Activated T-cell treated with anti-CD3 and anti-CD28 coated beads, Interleukin-2, amount 50 U/mL, for 1 hour (primary cell): ENCODE measurements around the gene TUBB4B.

Experiments
- DNase-seq: peaks from one replicate; pipeline ENCODE4 v3.0.0-alpha.2; 2020

The TUBB4B gene

DNA sequence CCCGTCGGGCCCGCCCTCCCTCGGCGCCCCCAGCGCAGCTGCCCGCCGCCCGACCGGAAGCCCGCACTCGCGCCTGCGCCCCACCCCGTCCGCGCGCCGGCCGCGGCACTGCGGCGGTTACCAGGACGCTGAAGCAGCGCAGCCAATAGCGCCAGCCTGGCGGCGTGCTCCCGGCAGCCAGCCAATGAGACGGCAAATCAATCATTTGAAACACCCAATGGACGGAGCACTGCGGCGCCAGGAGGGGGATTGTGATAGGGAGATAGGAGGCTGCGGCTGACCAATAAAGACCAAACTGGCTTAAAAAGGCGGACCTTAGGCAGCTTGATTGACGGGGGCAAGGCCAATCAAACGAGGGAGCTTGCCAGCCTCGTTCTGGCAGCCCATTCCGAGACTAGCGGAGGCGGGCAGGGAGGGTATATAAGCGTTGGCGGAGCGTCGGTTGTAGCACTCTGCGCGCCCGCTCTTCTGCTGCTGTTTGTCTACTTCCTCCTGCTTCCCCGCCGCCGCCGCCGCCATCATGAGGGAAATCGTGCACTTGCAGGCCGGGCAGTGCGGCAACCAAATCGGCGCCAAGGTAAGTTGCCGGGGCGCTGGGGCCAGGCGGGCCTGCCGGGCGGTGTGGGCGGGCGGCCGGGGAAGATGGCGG is at the start of gene TUBB4B:
TSS of gene TUBB4B (plus strand) at position 447 of the 649 bp plus-strand sequence. CDS start at position 521, 74 bp downstream.
- peak; percentile 95 for DNase-seq

DNA sequence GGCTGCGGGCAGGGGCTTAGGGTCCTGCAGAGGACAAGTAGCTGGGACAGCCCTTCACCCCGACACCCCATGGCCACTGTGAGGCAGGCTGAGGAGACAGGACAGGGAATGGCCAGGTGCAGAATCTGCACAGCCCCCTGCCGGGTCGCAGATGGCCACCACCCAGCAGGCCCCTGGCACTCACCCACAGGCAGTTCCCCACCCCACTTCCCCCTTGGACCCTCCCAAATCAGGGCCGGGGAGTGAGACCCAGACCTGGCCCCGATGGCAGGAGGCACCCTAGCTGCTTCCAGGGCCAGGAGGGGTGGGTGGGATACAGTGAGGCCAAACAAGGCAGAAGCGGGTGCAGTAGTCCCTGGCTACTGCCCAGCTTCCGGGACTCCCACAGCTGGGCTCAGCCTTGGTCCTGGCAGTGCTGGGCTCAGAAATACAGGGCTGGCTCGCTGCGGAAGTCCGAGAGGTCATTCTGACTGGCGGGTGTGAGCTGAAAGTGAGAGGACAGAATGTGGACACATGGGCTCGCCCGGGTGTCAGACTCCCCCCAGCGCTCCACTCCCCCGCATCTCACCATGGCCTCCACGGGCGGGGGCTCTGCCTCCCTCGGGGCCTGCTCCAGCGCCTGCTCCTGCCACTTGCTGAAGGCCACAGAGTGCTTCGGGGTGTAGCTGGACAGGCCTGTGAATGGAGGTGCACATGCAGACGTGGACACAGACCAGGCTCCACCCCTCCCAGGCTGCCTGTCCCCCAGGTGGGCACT is 49.2 kb upstream of the TUBB4B start:
- DNase-seq, result no peak

DNA sequence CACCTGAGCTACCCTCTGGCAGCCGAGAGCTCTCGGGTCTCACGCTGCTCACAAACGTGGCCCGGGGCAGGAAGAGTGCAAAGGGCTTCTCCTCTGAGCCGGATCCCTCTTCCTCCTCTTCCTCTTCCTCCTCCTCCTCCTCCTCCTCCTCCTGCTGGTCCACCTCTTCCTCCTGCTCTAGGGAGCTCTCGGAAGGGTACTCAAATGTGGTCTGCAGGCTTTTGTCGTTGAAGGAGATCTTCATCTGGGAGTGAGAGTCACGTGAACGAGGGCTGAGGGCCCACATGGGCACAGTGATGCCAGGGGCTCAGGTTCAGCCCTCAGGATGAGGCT is 48.7 kb upstream of the TUBB4B start:
- DNase-seq, result no peak

DNA sequence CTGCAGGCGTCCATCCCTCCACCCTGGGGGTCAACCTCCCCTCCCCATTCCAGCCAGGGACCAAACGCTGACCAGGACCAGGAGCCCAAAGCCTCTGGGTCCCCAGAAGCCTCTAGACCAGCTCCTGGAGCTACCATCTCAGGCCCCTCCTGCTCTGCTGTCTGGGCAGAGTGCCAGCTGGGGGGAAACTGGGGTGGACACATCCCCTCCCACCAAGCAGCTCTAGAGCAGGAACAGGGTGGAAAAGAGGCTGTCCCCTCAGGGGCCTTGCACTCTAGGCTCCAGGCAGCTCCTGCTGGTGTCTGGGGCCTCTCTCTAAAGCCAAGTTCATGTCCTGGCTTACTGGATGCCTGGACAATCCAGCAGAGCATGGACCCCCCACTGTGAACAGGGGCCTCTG is 48.2 kb upstream of the TUBB4B start:
- DNase-seq, result no peak

DNA sequence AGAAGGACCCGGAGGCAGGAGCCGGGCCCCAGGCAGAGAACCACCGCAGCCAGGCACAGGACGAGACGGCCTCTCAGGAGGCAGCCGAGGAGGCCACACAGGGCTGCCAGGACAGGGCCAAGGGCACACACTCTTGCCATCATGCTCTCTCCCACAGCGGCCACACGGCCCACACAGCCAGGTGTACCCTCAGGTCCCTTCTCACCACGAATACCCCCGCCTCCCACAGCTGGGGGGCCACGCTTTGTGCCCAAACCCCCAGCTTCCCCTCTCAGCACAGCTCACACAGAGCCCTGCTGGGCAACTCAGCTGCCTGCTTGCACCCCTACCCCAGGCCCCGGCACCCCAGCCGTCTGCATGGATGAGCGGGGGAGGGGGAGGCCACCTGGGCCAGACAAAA is 47.3 kb upstream of the TUBB4B start:
- no peak for DNase-seq

DNA sequence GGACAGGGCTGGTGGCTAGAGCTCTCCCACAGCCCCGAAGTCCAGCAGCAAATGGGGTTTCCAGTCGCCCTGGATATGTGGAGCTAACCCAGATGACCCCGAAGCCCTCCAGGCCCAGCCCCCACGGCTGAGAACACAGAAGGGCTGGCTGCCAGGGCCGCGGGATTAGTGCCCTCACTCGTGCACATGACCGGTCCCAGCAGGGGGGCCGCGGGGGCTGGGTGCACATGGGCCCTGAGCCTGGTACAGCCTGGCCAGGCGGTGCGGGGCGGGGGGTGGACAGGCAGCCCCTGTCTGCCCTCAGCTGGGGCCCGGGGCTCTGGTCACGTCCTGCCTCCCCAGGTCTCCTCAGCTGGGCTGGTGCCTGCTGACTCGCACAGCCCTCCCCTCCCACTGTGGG is 46.7 kb upstream of the TUBB4B start:
- DNase-seq, result no peak

DNA sequence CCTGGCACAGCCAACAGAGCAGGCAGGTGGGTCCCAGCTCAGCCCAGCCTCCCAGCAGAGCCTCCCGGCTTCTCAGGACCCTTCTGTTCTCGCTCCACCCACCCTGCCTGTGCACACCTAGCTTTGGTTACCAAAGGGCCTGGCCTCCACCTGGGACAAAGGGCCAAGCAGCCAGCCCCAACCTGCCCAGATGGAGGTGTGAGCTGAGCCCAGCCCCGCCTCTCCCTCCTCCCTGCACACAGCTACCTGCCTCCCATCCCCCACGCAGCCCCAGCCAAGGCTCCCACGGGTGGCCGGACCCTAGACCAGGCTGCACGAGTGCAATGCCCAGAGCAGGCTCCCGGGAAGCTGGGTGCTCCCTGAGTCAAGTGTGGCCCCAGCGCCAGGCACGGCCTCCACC is 46.2 kb upstream of the TUBB4B start:
- DNase-seq, result no peak

DNA sequence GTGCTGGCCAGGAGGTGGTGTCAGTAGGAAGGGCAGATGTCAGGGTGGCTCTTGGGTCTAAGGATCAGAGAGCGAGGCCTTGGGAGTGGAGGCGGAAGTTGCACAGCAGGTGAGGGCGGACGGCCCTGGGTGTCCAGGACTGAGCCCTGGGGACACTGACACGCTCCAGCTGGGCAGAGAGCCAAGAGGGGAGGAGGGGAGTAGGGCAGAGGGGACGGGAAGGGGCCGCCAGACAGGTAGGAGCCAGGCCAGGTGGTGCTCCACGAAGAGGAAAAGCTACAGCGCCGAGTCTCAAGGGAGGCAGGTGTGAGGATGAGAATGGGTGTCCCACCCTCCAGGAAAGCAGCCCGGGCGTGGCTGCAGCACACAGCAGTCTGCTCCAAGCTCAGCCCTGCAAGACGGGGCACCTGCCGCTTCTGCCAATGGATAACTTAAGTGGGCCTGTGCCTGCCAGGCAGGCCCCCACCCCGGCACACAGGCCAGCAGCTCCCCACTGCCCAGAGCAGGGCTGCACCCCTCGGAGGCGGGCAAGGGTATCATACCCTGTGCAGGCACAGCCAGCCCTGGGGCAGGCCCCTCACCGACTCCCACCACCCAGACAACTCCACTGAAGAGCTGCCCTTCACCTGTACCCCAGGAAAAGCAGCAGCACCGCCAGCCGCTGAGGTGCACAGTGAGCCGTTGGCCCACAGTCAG is 45.4 kb upstream of the TUBB4B start:
- DNase-seq, result no peak

DNA sequence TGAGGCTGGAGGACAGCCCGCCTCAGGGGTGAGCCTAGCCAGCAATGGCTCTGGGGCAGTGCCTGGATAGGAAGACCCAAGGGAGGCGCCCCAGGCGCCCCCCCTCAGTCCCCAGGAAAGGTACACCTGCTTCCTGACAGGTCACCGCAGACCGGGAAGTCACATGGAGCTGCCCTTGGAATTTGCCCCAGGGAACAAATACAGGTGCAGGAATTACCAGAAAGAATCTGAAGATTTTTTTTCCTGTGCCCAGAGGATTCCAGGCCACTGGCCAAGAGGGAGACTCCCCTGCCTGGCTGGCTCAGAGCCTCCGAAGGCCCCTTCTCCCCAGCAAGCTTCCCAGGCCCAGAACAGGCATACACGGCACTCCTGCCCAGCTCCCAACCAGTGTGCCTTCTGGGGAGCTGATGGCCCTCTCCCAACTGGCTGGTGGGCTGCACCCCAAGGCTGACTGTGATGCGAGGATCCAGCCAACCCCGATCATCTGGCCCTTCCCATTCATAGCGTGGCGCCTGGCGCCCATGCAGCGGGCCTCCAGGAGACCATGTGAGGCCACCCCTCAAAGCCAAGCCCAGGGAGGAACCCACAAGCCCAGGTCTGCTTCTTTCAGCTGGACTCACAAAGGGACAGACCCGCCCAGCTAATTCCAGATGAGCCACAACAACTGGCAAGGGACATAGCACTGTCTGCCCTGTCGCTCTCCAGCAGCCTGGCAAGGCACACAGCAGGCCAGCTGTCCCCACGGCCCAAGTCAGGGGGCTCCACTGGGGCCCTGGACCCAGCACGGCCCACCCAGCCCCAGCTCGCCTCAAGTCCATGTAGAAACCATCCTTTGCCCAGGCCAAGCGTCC is 42.8 kb upstream of the TUBB4B start:
- no peak for DNase-seq

DNA sequence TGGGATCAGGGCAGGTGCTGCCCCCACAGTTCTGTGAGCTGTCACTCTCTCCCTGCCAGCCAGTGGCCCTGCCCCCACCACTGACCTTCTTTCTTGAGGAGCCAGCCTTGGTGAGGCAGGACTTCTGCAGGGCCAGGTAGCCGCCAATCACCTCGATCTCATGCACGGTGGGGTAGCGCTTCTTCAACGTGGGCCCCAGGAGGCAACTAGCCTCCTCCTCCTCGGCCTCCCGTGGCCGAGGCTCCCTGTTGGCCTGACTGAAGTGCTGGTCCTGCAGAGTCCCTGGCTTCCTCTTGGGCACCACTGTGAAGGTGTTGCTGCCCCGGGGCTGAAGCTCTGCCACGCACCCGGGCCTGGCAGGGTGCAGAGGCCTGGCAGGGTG is 42.2 kb upstream of the TUBB4B start:
- DNase-seq, result no peak

DNA sequence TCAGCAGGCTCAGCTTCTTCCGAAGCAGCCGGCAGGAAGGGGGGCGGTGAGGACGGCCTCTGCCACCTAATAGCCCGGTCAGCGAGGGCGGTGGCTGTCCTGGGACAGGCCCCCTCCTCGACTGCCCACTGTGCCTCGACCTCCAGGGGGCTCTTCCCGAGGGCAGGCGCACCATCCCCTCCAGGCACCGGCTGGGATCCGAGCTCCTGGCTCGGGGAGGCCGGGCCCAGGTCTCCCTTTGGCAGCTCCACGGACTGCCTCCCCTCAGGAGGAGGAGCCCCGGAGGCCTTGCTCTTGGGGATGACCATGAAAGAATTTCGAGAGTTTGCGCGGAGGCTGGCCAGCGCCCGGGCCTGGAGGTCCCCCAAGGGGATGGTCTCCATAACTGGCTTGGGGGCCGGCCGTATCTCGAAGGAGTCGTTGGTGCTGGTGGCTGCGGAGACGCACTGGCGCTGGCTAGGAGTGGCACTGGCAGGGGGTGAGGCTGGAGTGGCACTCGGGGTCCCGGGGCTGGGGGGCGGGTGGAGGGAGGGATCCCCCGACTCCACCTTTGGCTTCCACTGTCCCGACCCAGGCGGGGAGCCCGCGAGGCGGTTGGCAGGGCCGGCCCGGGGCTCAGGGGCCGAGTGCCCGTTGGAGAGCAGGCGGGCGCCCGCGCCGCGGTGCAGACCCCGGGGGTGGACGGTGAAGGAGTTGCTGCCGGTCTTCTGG is 41.5 kb upstream of the TUBB4B start:
- DNase-seq, result no peak

DNA sequence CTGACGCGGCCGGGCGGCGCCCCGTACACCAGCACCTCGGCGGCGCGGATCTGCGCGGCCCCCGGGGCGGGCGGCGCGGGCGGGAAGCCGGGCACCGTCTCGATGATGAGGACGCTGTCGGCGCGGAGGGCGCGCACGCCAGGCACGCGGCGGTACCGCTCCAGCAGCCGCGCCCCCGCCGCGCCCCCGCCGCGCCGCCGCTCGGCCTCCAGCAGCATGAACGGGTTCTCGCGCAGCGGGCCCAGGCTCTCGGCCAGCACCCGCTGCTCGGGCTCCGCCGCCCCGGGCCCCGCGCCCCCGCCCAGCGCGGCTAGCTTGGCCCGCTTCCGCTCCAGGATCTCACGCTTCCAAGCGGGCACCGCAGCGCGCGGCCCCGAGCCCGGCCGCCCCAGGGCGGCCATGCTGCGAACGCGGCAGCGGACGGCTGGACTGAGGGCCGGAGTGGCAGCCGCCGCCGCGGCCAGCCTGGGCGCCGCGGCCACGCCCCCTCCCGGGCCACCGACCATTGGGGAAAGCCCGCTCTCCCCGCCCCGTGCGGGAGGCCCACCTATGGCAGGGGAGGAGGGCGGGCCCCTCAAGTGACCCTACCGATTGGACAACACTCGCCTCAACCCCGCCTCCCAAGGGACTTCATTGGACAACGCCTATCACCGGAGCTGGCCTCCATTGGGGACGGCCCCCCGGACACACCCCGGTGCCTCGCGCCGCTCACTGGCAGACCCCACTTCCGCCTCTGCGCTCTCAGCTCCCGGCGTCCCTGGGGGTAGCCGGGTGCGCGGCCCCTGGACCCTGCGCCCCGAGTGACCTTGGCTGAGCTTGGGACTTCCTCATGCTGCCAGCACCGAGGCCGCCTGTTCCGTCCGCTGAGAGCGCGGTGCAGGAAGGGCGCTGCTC is 40.5 kb upstream of the TUBB4B start, which contains the start of gene TPRN:
TSS of gene TPRN (minus strand) at position 431 of the 894 bp plus-strand sequence. CDS start at position 401, 30 bp downstream.
- DNase-seq, result peak; percentile 96

DNA sequence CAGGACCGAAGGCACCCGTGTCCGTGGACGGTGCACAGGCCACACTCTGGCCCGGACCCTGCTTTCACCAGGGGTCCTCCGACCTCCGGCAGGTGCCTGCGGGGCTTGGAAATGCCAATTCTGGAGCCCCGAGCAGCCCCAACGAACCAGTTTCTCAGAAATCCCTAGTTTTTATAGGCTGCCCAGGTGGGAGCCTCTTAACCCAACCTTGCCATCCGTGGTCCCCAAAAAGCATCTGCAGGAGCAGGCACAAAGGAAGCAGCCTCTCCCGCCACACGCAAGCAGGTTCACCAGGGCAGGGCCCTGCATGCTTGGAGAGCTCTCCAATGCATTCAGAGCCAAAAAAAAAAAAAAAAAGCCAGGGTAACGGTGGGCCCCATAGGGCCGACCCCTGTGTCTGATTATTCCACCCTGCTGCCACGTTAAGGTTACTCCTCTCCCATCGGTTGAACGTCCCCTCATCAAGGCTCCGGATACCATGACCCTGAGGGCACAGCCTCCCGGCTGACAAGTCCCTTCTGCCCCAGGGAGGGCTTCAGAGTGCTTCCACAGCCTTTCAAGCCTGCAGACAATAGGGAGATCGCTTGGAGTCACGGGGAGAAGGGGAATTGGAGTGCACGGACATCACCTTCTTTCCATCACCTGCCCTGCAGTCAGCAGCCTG is 39.8 kb upstream of the TUBB4B start:
- DNase-seq, result no peak

DNA sequence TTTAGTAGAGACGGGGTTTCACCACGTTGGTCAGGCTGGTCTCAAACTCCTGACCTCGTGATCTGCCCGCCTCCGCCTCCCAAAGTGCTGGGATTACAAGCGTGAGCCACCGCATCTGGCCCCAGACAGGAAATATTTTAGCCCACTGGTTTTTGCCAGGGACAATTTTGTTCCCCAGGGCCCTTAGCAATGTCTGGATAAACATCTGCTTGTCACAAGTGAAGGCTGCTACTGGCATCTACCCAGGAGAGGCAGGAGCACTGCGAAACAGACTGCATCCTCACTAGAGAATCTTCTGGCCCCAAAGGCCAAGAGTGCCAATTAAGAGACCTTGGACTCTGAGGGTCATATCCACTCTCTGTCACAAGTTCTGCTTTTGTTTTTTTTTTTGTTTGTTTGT is 38.1 kb upstream of the TUBB4B start:
- DNase-seq, result no peak

DNA sequence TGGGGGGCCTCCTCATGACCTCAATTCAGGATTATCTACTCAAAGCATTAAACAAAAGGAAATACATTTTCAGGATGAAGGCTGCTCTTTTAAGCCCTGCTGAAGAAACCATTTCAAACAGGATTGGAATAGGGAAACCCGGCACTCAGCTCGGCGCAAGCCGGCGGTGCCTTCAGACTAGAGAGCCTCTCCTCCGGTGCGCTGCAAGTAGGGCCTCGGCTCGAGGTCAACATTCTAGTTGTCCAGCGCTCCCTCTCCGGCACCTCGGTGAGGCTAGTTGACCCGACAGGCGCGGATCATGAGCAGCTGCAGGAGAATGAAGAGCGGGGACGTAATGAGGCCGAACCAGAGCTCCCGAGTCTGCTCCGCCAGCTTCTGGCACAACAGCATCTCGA is 36.4 kb upstream of the TUBB4B start:
- DNase-seq, result no peak

DNA sequence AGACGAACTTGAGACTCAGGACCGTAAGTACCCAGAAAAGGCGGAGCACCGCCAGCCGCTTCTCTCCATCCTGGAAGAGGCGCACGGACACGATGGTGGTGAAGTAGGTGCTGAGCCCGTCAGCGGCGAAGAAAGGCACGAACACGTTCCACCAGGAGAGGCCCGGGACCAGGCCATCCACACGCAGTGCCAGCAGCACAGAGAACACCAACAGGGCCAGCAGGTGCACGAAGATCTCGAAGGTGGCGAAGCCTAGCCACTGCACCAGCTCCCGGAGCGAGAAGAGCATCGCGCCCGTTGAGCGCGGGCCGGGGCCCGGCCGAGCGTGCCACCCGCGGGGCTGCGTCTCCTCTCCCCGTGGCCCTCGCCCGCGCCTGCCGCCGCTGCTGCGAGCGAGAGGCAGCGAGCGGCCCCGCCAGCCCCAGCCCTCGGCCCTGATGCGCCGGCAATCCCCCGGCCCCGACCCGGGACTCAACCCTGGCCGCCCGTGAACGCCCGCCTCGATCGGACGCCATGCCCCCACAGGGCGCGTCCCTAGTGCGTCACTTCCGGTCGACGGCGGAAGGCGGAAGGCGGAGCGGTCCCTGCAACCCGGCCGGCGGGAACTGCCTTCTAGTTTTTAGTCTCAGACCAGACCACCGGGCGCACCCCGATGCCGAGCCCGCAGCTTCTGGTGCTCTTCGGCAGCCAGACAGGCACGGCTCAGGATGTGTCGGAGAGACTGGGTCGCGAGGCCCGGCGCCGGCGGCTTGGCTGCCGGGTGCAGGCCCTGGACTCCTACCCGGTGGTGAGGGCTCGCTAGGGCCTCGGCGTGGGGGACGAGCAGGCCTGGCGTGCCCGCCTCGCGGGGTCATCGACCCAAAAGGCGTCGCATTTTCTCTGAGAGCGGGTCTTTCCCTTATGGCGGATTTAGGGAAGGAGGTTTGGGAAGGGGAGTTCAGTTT is 35.7 kb upstream of the TUBB4B start, which contains the start of the genes NDOR1 and TMEM203:
TSS of gene NDOR1 (plus strand) at position 575 of the 944 bp plus-strand sequence. CDS start at position 653, 78 bp downstream.
TSS of gene TMEM203 (minus strand) at position 523 of the 944 bp plus-strand sequence. CDS start at position 289, 234 bp downstream.
- peak; percentile 93 for DNase-seq

DNA sequence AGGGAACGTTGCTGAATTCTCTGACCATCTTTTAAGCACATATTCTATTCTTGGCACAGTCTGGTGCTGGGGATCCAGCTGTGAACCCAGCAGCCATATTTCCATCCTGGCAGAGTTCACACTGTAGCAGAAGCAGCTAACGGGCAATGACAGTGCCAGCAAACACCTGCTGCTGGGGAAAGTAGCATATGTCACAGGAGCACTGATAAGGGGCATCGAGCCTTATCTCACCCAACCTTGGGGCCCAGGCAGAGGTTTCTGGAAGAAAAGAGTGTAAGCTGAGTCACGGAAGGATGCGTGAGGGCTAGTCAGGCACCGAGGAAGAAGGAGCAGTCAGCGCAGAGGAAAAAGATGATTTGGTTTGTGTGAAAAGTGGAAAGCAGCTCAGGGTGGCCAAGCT is 34.5 kb upstream of the TUBB4B start:
- DNase-seq, result no peak

DNA sequence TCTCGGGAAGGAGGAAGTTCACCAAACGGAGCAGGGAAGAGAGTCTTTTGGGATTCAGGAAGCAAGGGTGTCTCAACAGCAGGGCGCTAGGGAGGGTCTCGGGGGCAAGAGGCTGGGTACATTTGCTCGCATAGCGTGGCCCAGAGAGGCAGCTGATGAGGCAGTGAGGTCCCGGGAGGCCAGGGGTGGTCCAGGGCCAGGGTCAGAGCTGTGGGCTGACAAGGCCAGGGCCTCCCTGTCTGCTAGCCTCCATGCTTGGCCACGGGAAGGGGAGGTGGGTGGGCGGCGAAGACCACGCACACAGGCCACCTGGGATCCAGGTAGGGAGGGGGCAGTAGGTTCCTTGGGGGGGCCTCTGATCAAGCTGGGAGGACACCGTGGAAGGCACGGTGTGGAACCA is 29.6 kb upstream of the TUBB4B start:
- no peak for DNase-seq

DNA sequence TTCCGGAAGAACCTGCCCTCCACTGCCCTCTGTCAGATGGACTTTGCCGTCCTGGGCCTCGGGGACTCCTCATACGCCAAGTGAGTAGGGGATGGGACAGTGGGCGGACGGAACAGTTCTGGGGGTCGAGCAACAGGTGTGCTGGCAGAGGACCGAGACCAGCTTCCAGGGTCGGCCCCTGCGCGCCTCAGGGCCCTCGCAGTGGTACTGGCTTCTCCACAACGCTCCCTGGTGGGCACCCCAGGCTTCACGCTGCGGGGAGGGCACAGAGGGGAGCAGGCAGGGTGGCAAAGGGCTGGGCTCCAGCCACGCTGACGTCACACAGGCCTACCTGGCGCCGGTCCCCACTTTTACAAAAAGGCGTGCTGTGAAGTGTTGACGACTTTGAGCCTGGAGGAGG is 28.6 kb upstream of the TUBB4B start:
- no peak for DNase-seq
